ENCODE measurements around the gene BRS3. TPM values are rescaled to one million over a fixed set of nuclear protein-coding genes. Genes with fewer than 3 reads are reported as not detected.
"Not testable (repeated sequence)": the region's sequence is repeated elsewhere in the genome, so short reads cannot be mapped to it uniquely, and the experiment has no call there.

BRS3 gene
- total RNA-seq (not detected), polyA plus RNA-seq (ENCODE audit: insufficient read depth, low read depth, low replicate concordance) (not detected)
- long read RNA-seq, donor 1, partial matches to known transcripts, result 0 of 1 reads
- long read RNA-seq, donor 1, other reads (novel, unspliced or antisense), result 0 of 1 reads
- long read RNA-seq, donor 2, result 0 reads
- long read RNA-seq, donor 3, result 0 reads
- long read RNA-seq, donor 4, result 0 reads
- long read RNA-seq, donor 5, result 0 reads
- long read RNA-seq, donor 6, result 0 reads
- long read RNA-seq, donor 7, result 0 reads
- long read RNA-seq, donor 8, result 0 reads
- long read RNA-seq, donor 9, result 0 reads
- long read RNA-seq, donor 10, result 0 reads

- no peak within 1 kb of the TSS for H3K27ac ChIP-seq (ENCODE audit: low read depth in 2 of 2, low read length in 2 of 2)
- TF ChIP-seq CTCF (IDR thresholded peaks at IDR 0.05; ENCODE audit: borderline replicate concordance, extremely low read depth, insufficient read depth), result no peak
- peaks cover 7% of the 10 kb centered on the region for H3K27me3 ChIP-seq (ENCODE audit: control insufficient read depth, insufficient read depth, low read length)
- FAIRE-seq, result no peak
- no peak within 1 kb of the TSS for H3K4me3 ChIP-seq (ENCODE audit: low read length in 3 of 3)
- no peaks in the 10 kb centered on the region for H3K4me1 ChIP-seq (ENCODE audit: control insufficient read depth in 2 of 3, insufficient read depth in 2 of 3, low read depth in 1 of 3, low read length in 3 of 3)
- H3K9me3 ChIP-seq (ENCODE audit: control insufficient read depth in 2 of 3, insufficient read depth in 1 of 3, low read length in 3 of 3), result no peaks in the 10 kb centered on the region
- H3K36me3 ChIP-seq (ENCODE audit: control insufficient read depth in 2 of 3, insufficient read depth in 3 of 3, low read length in 3 of 3), result no peaks in the 10 kb centered on the region
- no peak for DNase-seq
- intact Hi-C loops (cut with DNase I), result no loop called here
- H3K9ac ChIP-seq (ENCODE audit: low read length in 3 of 3), result no peak within 1 kb of the TSS
These were observed at the start of gene BRS3 for GRCh38 chrX:136487647-136488046. Gene BRS3, plus strand, starts transcription at chrX:136487947. Its CDS starts 168 bp downstream, at chrX:136488115.

- no peak overlapping the region for H3K9ac ChIP-seq (ENCODE audit: low read length in 3 of 3)
- DNase-seq (no peak), FAIRE-seq (no peak)
- no peak overlapping the region for H3K27ac ChIP-seq (ENCODE audit: low read depth in 2 of 2, low read length in 2 of 2)
- H3K4me3 ChIP-seq (ENCODE audit: low read length in 3 of 3), result no peak overlapping the region
- TF ChIP-seq CTCF (IDR thresholded peaks at IDR 0.05; ENCODE audit: borderline replicate concordance, extremely low read depth, insufficient read depth), result no peak
- H3K4me1 ChIP-seq (ENCODE audit: control insufficient read depth in 2 of 3, insufficient read depth in 2 of 3, low read depth in 1 of 3, low read length in 3 of 3), result no peaks in the 10 kb centered on the region
- H3K36me3 ChIP-seq (ENCODE audit: control insufficient read depth in 2 of 3, insufficient read depth in 3 of 3, low read length in 3 of 3), result no peaks in the 10 kb centered on the region
- intact Hi-C loops (cut with DNase I), result no loop called here
- H3K9me3 ChIP-seq (ENCODE audit: control insufficient read depth in 2 of 3, insufficient read depth in 1 of 3, low read length in 3 of 3), result no peaks in the 10 kb centered on the region
- H3K27me3 ChIP-seq (ENCODE audit: control insufficient read depth, insufficient read depth, low read length), result no peaks in the 10 kb centered on the region
These were observed 49.6 kb upstream of the BRS3 start for GRCh38 chrX:136438192-136438591.

DNA sequence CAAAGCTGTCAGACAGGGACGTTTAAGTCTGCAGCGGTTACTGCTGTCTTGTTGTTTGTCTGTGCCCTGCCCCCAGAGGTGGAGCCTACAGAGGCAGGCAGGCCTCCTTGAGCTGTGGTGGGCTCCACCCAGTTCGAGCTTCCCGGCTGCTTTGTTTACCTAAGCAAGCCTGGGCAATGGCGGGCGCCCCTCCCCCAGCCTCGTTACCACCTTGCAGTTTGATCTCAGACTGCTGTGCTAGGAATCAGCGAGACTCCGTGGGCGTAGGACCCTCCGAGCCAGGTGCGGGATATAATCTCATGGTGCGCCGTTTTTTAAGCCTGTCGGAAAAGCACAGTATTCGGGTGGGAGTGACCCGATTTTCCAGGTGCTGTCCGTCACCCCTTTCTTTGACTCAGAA is 42.1 kb upstream of the BRS3 start:
- H3K9me3 ChIP-seq (ENCODE audit: control insufficient read depth in 2 of 3, insufficient read depth in 1 of 3, low read length in 3 of 3); H3K4me3 ChIP-seq (ENCODE audit: low read length in 3 of 3); H3K36me3 ChIP-seq (ENCODE audit: control insufficient read depth in 2 of 3, insufficient read depth in 3 of 3, low read length in 3 of 3); DNase-seq; H3K27me3 ChIP-seq (ENCODE audit: control insufficient read depth, insufficient read depth, low read length); FAIRE-seq; H3K4me1 ChIP-seq (ENCODE audit: control insufficient read depth in 2 of 3, insufficient read depth in 2 of 3, low read depth in 1 of 3, low read length in 3 of 3); H3K27ac ChIP-seq (ENCODE audit: low read depth in 2 of 2, low read length in 2 of 2); intact Hi-C loops (cut with DNase I); H3K9ac ChIP-seq (ENCODE audit: low read length in 3 of 3): not testable (repeated sequence)

- no peak overlapping the region for H3K27ac ChIP-seq (ENCODE audit: low read depth in 2 of 2, low read length in 2 of 2)
- no peaks in the 10 kb centered on the region for H3K27me3 ChIP-seq (ENCODE audit: control insufficient read depth, insufficient read depth, low read length)
- H3K4me3 ChIP-seq (ENCODE audit: low read length in 3 of 3), result no peak overlapping the region
- H3K9me3 ChIP-seq (ENCODE audit: control insufficient read depth in 2 of 3, insufficient read depth in 1 of 3, low read length in 3 of 3), result no peaks in the 10 kb centered on the region
- H3K9ac ChIP-seq (ENCODE audit: low read length in 3 of 3), result no peak overlapping the region
- no peaks in the 10 kb centered on the region for H3K4me1 ChIP-seq (ENCODE audit: control insufficient read depth in 2 of 3, insufficient read depth in 2 of 3, low read depth in 1 of 3, low read length in 3 of 3)
- intact Hi-C loops (cut with DNase I), result no loop called here
- FAIRE-seq (no peak), DNase-seq (no peak)
- no peaks in the 10 kb centered on the region for H3K36me3 ChIP-seq (ENCODE audit: control insufficient read depth in 2 of 3, insufficient read depth in 3 of 3, low read length in 3 of 3)
- TF ChIP-seq CTCF (IDR thresholded peaks at IDR 0.05; ENCODE audit: borderline replicate concordance, extremely low read depth, insufficient read depth), result no peak
These were observed 41.5 kb upstream of the BRS3 start for GRCh38 chrX:136446208-136446607.
